Endodermal cell (in vitro differentiated cells): ENCODE measurements around the gene CEP112. TPM values are rescaled to one million over a fixed set of nuclear protein-coding genes. Genes with fewer than 3 reads are reported as not detected.

Experiments
- DNase-seq: peaks from one replicate; pipeline ENCODE4 v3.0.0-alpha.2; 2017
- H3K27ac ChIP-seq: 2 replicates; pipeline ENCODE4 v1.5.1; 2013; ENCODE audit warnings: mild to moderate bottlenecking, low read depth, low read length, moderate library complexity
- H3K27me3 ChIP-seq: 2 replicates; pipeline ENCODE4 v1.6.1; 2013; ENCODE audit warnings: mild to moderate bottlenecking, low read length, moderate library complexity; ENCODE audit not compliant: insufficient read depth, control insufficient read depth, poor library complexity, severe bottlenecking
- H3K36me3 ChIP-seq: 2 replicates; pipeline ENCODE4 v1.7.0; 2013; ENCODE audit warnings: mild to moderate bottlenecking, low read length, moderate library complexity; ENCODE audit not compliant: control insufficient read depth, insufficient read depth
- H3K4me1 ChIP-seq: one replicate; pipeline ENCODE4 v1.7.0; 2013; ENCODE audit warnings: low read length; ENCODE audit not compliant: control insufficient read depth, insufficient read depth
- H3K4me3 ChIP-seq: 2 replicates; pipeline ENCODE4 v1.5.1; 2013; ENCODE audit warnings: mild to moderate bottlenecking, low read length, moderate library complexity
- H3K9ac ChIP-seq: 2 replicates; pipeline ENCODE4 v1.6.1; 2013; ENCODE audit warnings: mild to moderate bottlenecking, low read length, moderate library complexity; ENCODE audit not compliant: poor library complexity, severe bottlenecking; ENCODE audit errors: extremely low read depth
- H3K9me3 ChIP-seq: 2 replicates; pipeline ENCODE4 v1.6.1; 2013; ENCODE audit warnings: mild to moderate bottlenecking, low read length, moderate library complexity; ENCODE audit not compliant: control insufficient read depth
- H3K27ac Mint-ChIP-seq: 2 replicates; pipeline ENCODE4 v1.8.0; 2020; ENCODE audit warnings: mixed read lengths
- H3K27me3 Mint-ChIP-seq: 2 replicates; pipeline ENCODE4 v1.8.0; 2021; ENCODE audit warnings: mild to moderate bottlenecking, mixed read lengths; ENCODE audit not compliant: insufficient read depth
- H3K36me3 Mint-ChIP-seq: 2 replicates; pipeline ENCODE4 v1.8.0; 2020; ENCODE audit warnings: low read depth, mixed read lengths
- H3K4me1 Mint-ChIP-seq: 2 replicates; pipeline ENCODE4 v1.8.0; 2020; ENCODE audit warnings: mixed read lengths
- H3K4me3 Mint-ChIP-seq: 2 replicates; pipeline ENCODE4 v1.8.0; 2020; ENCODE audit warnings: mild to moderate bottlenecking, moderate library complexity, mixed read lengths
- H3K9me3 Mint-ChIP-seq: 2 replicates; pipeline ENCODE4 v1.8.0; 2020; ENCODE audit warnings: mild to moderate bottlenecking, mixed read lengths
- CTCF ChIP-seq: fragments of 200-600 bp; sonication (generic); conservative IDR thresholded peaks from 2 replicates; pipeline ENCODE4 v1.5.0; 2021; ENCODE audit warnings: antibody characterized with exemption, mild to moderate bottlenecking
- WGBS, 2 experiments: methylation state at CpG; one replicate each; pipeline versions ENCODE4 v1.1.5 to v1.1.7; 2013; ENCODE audit warnings: missing lambda C conversion rate in 2 of 2, mixed read lengths in 1 of 2; ENCODE audit not compliant: insufficient coverage in 1 of 2, insufficient read length in 1 of 2; 5-methylcytosine and 5-hydroxymethylcytosine counted together
- total RNA-seq, 2 donors: library from RNA; stranded (reverse); fragmentation: NEBNext Ultra II Directional in 1 of 2; extraction: Animal tissue kit (Norgen Biotek cat#: 25700) in 1 of 2; gene quantifications; 2 replicates in 1 of 2; 3 replicates in 1 of 2; pipeline ENCODE4 v1.2.1, GENCODE V29; 2021

Gene CEP112
- total RNA-seq, 2 donors from 2014 or later: 15.2 to 21.4 TPM

GRCh38 chr17:65984299-65984698 is 207.6 kb downstream of the CEP112 start:
- Mint-ChIP-seq H3K9me3 (peaks cover 8% of the 10 kb centered on the region), H3K27me3 (no peaks in the 10 kb centered on the region), H3K36me3 (peaks cover 2% of the 10 kb centered on the region)

GRCh38 chr17:65978871-65979270 is 213.1 kb downstream of the CEP112 start:
- DNase-seq: no peak
- TF ChIP-seq CTCF: no peak
- no peak overlapping the region for H3K27ac Mint-ChIP-seq
- no peaks in the 10 kb centered on the region for H3K9me3 ChIP-seq
- no peaks in the 10 kb centered on the region for H3K27me3 Mint-ChIP-seq
- H3K9me3 Mint-ChIP-seq: no peaks in the 10 kb centered on the region
- peaks cover 4% of the 10 kb centered on the region for H3K4me1 ChIP-seq
- H3K27ac ChIP-seq: no peak overlapping the region
- peaks cover 4% of the 10 kb centered on the region for H3K4me1 Mint-ChIP-seq
- H3K27me3 ChIP-seq: no peaks in the 10 kb centered on the region
- H3K36me3 ChIP-seq: no peaks in the 10 kb centered on the region
- WGBS, 2 experiments: 89% methylated on average over 1 of the region's 1 CpG; no CpG with 5 or more reads in 1 of the 2 experiments
- no peak overlapping the region for H3K4me3 ChIP-seq
- no peak overlapping the region for H3K4me3 Mint-ChIP-seq
- H3K36me3 Mint-ChIP-seq: no peaks in the 10 kb centered on the region
- no peak overlapping the region for H3K9ac ChIP-seq

More at GRCh38 chr17:65984299-65984698, 207.6 kb downstream of the CEP112 start:
- H3K4me1 Mint-ChIP-seq: no peaks in the 10 kb centered on the region
- no peak overlapping the region for H3K4me3 Mint-ChIP-seq
- DNase-seq: no peak
- H3K4me1 ChIP-seq: no peaks in the 10 kb centered on the region
- TF ChIP-seq CTCF: no peak
- H3K27ac Mint-ChIP-seq: no peak overlapping the region
- no peak overlapping the region for H3K27ac ChIP-seq
- H3K9me3 ChIP-seq: peaks cover 7% of the 10 kb centered on the region
- no peaks in the 10 kb centered on the region for H3K36me3 ChIP-seq
- 79% methylated on average over 3 of the region's 3 CpGs; no CpG with 5 or more reads in 1 of the 2 experiments for WGBS, 2 experiments
- no peaks in the 10 kb centered on the region for H3K27me3 ChIP-seq
- no peak overlapping the region for H3K9ac ChIP-seq
- no peak overlapping the region for H3K4me3 ChIP-seq

GRCh38 chr17:65977041-65977440 is 214.9 kb downstream of the CEP112 start:
- no peak for DNase-seq
- peaks cover 4% of the 10 kb centered on the region for H3K4me1 Mint-ChIP-seq
- Histone ChIP-seq H3K9ac (no peak overlapping the region), H3K36me3 (no peaks in the 10 kb centered on the region), H3K27me3 (no peaks in the 10 kb centered on the region), H3K4me3 (no peak overlapping the region), H3K9me3 (no peaks in the 10 kb centered on the region), H3K27ac (no peak overlapping the region), H3K4me1 (peaks cover 4% of the 10 kb centered on the region)
- no peak overlapping the region for H3K27ac Mint-ChIP-seq
- no peaks in the 10 kb centered on the region for H3K27me3 Mint-ChIP-seq
- no peak for TF ChIP-seq CTCF
- WGBS, 2 experiments: 83 to 87% methylated on average over 9 to 10 of the region's 10 CpGs
- no peaks in the 10 kb centered on the region for H3K9me3 Mint-ChIP-seq
- H3K4me3 Mint-ChIP-seq: no peak overlapping the region
- no peaks in the 10 kb centered on the region for H3K36me3 Mint-ChIP-seq
